Left renal cortex interstitium (tissue), 4 donors: ENCODE data around the gene SCMH1. TPM values are rescaled to one million over a fixed set of nuclear protein-coding genes. Genes with fewer than 3 reads are reported as not detected.
A peak's percentile ranks its signal among the peaks of the same experiment; 100 is the strongest.
"Not testable (repeated sequence)": the region's sequence is repeated elsewhere in the genome, so short reads cannot be mapped to it uniquely, and the experiment has no call there.

ENCODE experiments used
- DNase-seq, 4 donors: peaks; one replicate each; pipeline ENCODE4 v3.0.0-alpha.2; 2013; ENCODE audit warnings: low read depth in 4 of 4, low spot score in 2 of 4, missing footprints in 1 of 4
- polyA plus RNA-seq, 4 donors: library from polyadenylated mRNA; unstranded; fragments of 120-200 nt; gene quantifications; one replicate each; pipeline ENCODE4 v1.2.1, GENCODE V29; 2013; ENCODE audit not compliant: insufficient read length in 4 of 4

SCMH1 gene
- polyA plus RNA-seq, 4 donors = 36.0 to 51.7 (median 40.0) TPM

DNA sequence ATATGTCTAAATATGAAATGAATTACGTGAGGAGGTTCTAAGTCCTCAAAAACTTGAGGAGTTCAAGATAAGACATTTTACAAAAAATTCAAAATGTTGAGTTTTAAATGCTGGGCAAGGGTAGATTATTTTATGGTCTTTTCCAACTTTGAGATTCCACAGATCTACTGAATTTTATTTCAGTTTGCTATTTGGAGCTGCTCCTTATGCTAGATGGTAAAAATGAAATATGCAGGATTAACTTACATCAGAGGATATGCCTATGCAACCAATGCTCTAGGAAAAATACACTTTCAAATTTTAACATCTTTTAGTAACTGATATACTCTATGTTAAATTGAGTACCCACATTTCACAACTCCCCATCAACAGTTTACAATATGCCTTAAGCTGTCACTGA lies 83.1 kb downstream of the SCMH1 start:
- no peak for DNase-seq

DNA sequence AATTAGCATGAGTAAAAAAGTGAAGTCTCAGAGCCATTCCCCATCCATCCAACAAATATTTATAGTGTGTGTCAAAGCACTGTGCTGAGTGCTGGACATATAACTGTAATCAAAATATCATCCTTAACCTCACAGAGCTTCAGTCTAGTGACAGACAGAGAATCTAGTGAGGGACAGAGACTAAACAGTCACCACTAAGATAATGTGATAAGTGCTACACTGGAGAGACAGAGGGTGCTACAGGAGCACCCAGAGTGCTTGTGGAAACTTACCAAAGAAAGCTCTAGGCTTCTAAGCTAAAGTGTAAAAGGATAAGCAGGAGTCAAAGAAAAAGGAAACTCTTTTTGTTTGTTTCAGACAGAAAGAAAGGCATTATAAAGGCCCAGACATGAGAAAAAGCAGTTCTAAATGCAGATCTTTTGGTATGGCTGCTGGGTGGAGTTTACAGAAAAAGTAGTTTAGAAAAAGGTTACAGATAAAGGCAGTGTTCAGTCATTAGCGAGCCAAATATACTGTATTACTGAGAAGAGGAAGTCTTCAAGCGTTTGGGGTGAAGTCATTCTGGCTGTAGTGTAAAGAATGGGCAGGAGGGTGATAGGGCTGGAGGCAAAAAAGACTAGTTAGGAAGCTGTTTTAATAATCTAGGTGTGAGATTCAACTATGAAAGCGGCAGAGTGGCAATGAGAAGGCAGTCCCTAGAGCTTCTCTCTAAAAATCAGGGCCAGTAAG lies 83.8 kb downstream of the SCMH1 start:
- no peak for DNase-seq

GRCh38 chr1:41155105-41155504 lies 87.0 kb downstream of the SCMH1 start:
- no peak for DNase-seq

DNA sequence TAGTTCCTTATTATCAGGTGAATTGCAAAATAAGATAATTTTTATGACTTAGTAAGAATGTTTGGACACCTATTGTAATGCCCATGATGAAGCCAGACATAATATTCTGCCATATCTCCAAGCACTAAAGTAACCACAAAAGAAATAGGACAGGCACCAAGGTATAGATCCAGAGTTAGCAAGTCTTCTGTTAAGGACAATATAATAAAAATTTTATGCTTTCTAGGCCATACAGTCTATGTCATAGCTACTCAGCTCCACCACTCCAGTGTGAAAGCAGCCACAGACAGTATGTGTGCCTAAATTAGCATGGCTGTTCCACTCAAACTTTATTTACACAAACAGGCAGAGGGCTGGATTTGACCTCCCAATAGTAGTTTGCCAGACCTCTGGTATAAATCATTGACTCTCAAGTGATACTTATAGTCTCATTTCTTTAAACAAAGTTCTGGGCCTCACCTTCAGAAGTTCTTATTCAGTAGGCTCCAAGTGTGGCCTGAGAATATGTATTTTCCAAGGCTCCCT lies 88.3 kb downstream of the SCMH1 start:
- no peak for DNase-seq

- peak in 1 of 4 donors; percentile 4 for DNase-seq
These were observed 89.5 kb downstream of the SCMH1 start for GRCh38 chr1:41152622-41153044.

DNA sequence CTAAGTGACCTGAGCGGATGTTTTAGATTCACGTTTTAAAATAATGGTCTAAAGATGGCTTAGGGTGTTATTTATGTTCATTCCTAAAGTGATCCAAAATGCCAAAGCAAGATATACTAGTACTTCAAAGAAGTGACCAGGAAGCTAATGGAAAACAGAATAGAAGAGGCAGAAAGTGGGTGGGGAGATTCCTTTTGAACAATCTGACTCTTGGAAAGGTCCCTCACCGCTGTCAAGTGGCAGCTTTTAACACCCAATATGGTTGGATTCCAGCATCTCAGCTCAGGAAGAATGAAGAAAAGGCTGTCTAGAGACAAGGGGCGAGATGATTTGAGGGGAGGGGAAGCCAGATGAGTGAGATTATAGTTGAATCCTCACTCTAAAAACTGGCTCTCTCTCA lies 90.3 kb downstream of the SCMH1 start:
- DNase-seq = no peak

GRCh38 chr1:41149570-41149969 lies 92.5 kb downstream of the SCMH1 start:
- no peak for DNase-seq

GRCh38 chr1:41144285-41144684 lies 97.8 kb downstream of the SCMH1 start:
- DNase-seq = no peak

DNA sequence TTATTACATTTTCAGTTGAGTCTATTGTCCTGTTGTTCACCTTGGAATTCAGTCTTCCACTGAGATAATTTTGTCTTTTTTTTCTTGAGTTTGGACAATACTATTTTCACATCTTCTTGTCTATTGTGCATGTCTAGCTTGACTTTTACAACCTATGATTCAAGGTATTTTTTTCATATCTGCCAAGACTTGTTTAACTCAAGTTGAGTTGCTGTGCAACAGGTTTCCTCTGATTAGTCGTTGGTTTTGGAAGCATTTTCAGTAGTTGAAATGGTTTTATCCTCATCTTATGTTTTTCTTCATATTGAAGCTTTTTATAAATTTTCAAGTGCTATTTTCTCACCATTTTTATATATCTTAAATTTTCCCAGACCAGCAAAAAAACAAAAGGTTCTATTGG lies 103.6 kb downstream of the SCMH1 start:
- DNase-seq = no peak

DNA sequence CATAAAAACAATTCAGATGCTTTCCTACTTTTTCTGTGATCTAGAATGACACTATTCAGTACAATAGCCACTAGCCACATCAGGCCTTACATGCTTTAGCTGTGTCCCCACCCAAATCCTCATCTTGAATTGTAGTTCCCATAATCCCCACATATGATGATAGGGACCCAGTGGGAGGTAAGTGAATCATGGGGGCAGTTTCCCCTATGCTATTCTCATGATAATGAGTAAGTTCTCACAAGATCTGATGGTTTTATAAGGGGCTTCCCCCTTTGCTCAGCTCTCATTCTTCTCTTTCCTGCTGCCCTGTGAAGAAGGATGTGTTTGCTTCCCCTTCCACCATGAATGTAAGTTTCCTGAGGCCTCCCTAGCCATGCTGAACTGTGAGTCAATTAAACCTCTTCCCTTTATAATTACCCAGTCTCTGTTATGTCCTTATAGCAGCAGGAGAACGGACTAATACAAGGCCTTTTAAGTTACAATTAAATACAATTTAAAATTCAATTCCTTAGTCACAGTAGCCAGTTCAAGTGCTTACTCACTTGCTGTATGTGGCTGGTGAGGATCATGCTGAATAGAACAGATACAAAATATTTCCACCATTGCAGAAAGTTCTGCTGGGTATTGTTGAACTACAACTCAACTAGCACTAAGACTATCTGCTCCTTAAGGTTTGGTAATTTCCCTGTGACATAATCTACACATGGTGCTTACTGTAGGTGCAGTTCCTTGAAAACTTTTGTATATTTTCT lies 106.7 kb downstream of the SCMH1 start:
- no peak for DNase-seq

- DNase-seq = not testable (repeated sequence)
These were observed 107.8 kb downstream of the SCMH1 start for GRCh38 chr1:41134325-41134724.

DNA sequence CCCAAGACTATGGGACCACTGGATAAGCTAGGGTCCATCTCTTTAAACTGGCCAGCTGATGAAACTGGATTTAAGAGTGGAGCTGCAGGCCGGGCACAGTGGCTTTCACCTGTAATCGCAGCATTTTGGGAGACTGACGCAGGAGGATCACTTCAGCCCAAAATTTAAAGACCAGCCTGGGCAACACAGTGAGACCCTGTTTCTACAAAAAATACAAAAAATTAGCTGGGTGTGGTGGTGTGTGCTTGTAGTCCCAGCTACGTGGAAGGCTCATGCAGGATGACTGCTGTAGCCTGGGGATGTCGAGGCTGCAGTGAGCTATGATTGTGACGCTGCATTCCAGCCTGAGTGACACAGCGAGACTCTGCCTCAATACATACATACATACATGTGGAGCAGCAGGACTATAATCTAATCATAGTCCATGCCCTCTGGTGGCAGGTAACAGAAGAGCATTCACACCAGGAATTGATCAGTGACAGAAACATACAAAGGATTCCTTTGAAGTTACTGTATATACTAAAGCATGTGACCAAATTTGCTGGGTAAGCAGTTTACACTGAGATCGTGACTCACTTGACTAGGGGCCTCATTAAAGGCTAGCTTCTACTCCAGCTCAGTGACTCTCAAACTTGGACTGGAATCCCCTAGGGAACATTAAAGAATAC lies 119.1 kb downstream of the SCMH1 start:
- no peak for DNase-seq

GRCh38 chr1:41122148-41122547 lies 120.0 kb downstream of the SCMH1 start:
- DNase-seq = no peak

DNA sequence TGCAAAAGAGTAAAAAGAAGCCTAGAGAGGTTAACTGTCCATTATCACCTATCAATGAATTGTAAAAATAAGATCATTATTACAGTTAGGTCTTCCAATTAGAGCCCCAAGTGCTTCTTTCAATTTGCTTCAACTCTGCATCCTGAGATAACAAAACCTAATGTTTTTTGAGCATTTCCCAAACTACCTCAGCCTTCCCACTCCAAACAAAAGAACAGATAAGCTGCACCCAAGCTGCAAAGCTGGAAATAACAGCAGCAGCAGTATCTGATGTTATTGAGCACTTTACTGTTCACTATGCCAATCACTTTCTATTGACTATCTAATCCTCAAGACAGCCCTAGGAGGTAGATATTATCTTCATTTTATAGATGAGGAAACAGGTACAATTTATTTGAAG lies 123.5 kb downstream of the SCMH1 start:
- no peak for DNase-seq

DNA sequence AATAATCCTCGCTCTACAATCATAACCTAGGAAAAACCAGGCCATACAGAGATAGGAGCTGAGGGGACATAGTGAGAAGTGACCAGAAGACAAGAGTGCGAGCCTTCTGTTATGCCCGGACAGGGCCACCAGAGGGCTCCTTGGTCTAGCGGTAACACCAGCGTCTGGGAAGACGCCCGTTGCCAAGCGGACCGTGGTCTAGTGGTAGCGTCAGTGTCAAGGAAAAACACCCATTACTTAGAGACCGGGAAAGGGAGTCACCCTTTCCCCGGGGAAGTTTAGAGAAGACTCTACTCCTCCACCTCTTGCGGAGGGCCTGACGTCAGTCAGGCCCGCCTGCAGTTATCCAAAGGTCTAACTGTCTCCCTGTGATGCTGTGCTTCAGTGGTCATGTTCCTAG lies 124.9 kb downstream of the SCMH1 start:
- not testable (repeated sequence) for DNase-seq

DNA sequence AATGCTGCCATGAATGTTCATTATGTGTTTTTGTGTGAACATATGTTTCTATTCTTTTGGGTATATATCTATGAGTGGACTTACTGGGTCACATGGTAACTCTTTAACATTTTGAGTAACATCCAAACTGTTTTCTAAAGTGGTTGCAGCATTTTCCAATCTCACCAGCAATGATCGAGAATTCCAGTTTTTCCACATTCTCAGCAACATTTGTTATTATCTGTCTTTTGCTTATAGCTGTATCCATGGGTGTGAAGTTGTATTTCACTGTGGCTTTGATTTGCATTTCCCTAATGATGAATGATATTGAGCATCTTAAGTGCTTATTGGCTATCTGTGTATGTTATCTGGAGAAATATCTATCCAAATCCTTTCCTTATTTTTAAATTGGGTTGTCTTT lies 131.4 kb downstream of the SCMH1 start:
- no peak for DNase-seq

- DNase-seq = no peak
These were observed 131.8 kb downstream of the SCMH1 start for GRCh38 chr1:41110286-41110685.

- no peak for DNase-seq
These were observed 132.6 kb downstream of the SCMH1 start for GRCh38 chr1:41109310-41110197.

GRCh38 chr1:41108696-41109275 lies 133.3 kb downstream of the SCMH1 start:
- no peak for DNase-seq

DNA sequence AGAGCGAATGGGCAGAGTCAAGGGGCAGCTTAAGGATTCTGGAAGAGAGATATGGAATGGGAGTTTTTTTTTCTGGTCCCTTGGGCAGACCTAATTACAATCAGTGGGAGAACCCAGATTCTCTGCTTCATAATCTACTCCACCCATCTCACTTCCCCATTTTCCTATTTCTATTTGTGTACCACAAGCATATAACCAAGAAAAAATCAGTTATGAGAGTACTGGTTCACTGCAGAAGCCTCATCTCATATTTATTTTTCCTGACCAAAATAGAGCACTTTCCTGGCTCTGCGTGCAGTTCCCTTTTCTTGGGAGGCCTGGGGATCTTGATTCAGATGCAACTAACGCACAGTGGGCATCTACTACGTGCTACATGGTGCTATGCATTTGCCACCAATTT lies 138.3 kb downstream of the SCMH1 start:
- no peak for DNase-seq
